ENCODE results near the gene PARM1. TPM values are rescaled to one million over a fixed set of nuclear protein-coding genes. Genes with fewer than 3 reads are reported as not detected.

The PARM1 gene, protein sequence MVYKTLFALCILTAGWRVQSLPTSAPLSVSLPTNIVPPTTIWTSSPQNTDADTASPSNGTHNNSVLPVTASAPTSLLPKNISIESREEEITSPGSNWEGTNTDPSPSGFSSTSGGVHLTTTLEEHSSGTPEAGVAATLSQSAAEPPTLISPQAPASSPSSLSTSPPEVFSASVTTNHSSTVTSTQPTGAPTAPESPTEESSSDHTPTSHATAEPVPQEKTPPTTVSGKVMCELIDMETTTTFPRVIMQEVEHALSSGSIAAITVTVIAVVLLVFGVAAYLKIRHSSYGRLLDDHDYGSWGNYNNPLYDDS
- total RNA-seq = 29.5 TPM

DNA sequence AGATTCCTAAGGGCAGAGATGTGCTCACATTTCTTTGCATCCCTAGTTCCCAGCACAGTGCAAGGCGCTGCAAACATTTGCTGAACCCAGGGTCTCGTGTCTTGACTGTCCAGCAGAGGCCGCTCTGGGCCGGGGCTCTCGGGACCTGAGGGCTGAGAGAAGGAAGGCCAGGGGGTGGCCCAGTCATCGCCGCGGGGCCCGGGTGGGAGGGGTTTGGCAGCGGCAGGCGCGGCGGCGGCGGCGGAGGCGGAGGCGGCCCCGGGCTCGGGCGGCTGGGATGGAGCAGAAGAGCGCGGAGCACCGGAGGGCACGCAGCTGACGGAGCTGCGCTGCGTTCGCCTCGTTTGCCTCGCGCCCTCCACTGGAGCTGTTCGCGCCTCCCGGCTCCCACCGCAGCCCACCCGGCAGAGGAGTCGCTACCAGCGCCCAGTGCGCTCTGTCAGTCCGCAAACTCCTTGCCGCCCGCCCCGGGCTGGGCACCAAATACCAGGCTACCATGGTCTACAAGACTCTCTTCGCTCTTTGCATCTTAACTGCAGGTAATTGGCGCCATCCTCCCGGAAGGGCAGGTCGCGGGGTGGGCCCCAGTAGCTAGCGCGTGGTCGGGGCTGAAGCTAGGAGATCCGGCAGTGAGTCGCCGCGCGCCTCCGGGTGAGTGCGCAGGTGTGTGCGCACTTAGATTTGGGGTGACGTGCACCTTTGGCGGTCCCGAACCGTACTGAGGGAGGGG is at the start of gene PARM1:
Gene PARM1, plus strand, starts transcription at position 285 of the 730 bp plus-strand sequence. Its CDS starts 212 bp downstream, at position 497.
- DNase-seq = peak; percentile 96

DNA sequence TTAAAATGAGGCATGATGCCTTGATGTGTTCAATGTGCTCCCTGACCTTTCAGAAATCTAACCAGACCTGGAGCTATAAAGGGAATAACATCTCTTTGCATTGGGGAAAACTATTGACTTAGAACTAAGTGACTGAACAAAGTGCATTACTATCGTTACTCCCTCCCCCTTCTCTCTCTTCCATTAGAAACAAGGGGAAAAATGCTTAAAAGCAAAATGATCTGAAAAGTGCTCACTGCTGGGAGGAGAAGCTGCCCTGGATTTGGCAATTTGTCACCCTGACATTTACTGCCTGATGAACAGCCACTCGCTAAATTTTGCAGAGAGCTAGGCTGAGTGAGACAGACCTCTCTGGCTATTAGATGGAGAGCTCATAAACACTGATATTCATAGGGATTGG is 48.6 kb upstream of the PARM1 start:
- DNase-seq = no peak

GRCh38 chr4:74886484-74886883 is 46.4 kb upstream of the PARM1 start:
- no peak for DNase-seq

DNA sequence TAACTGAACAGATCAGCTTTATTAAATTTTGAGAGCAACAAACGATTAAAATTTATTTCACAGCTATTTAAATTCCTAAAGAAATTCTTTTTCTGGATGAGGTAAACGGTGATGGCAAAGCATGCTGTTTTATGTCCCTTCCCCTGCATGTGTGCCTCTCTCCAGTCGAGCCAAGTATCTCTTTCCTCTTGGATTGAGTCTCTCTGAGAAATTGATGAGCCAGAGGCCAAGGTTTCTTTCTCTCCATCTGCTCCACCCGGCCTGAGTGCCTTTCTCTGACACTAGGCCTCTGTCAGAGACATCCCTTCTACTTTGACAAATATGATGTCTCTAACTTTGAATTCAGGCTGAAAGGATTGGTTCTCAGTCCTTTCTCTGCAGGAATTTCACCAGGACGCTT is 42.6 kb upstream of the PARM1 start:
- DNase-seq = peak; percentile 24

GRCh38 chr4:74891037-74891436 is 41.9 kb upstream of the PARM1 start:
- no peak for DNase-seq

DNA sequence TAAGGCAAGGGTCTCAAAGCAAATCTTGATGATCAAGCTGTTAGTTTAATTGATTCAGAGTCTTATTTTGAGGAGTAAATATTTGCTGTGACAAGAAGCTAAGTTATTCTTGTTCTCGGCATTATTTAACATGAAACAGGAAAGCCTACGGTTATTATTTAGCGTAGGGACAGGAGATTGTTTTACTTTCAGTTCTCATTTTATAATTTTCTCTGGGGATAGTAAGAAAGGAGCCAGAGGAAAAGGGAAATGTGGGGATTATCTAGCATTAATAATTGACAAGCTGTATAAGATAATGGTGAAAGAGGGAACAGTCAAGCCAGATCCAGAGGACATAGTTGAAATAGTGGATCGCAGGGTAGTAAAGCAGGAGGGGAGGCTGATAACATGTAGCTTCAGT is 39.7 kb upstream of the PARM1 start:
- no peak for DNase-seq

DNA sequence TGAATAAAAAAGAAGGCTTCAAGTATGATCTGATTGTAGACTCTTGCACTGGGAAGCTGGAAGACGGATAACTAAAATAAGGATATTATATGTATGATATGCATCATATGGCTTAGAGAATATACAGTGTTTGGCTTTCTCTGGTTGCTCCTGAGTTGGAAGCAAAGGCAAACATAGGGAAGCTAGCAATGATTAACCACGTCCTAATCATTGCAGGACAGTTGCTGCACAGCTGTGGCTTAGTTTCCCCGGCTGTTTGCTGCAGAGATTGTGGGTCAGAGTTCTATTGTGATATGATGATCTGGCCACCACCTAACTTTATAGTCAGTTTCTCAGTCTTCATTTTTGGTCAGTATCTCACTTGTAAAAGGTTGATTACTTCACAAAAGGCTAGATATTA is 36.3 kb upstream of the PARM1 start:
- DNase-seq = no peak

DNA sequence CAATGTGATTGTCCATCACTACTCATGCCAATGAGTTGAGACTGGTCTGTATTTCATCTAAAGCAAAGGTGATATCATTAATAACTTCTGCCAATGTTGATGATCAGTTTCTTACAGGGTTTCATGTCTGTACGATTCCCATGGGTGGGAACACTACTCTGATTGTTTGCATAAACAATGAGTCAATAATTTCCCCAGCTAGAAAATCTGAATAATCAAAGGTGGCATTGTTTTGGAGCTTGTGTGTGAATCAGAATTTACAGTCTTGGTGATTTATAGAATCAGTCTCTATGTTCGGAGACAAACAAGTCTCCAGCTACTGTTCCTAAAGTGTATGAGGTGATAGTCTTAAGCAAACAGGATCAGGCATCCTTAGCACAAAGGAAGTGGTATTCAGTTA is 35.5 kb upstream of the PARM1 start:
- no peak for DNase-seq

GRCh38 chr4:74900862-74901261 is 32.1 kb upstream of the PARM1 start:
- DNase-seq = no peak

- no peak for DNase-seq
Observed at GRCh38 chr4:74904509-74905065, 28.3 kb upstream of the PARM1 start.

- no peak for DNase-seq
Observed at GRCh38 chr4:74906771-74907170, 26.1 kb upstream of the PARM1 start.

DNA sequence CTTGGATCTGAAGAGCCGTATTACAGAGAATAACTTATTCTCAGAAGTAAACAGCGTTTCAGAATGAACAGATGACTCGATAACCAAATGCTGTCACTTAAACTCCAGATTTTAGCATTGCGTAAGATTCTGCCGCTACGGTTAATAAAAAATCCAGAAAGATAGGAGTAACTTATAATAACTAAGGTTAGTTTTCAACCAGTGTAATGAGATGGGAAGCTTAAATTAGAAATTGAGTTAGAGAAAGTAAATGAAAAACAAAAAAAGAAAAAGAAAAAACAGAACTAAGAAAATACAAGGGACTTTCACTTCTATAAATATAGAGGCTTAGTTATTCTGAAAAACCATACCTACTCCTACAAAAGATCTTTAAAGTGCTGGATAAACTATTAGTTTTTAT is 13.1 kb upstream of the PARM1 start:
- DNase-seq = no peak

- no peak for DNase-seq
Observed at GRCh38 chr4:74920704-74921103, 12.2 kb upstream of the PARM1 start.

GRCh38 chr4:74921490-74921889 is 11.4 kb upstream of the PARM1 start:
- no peak for DNase-seq

DNA sequence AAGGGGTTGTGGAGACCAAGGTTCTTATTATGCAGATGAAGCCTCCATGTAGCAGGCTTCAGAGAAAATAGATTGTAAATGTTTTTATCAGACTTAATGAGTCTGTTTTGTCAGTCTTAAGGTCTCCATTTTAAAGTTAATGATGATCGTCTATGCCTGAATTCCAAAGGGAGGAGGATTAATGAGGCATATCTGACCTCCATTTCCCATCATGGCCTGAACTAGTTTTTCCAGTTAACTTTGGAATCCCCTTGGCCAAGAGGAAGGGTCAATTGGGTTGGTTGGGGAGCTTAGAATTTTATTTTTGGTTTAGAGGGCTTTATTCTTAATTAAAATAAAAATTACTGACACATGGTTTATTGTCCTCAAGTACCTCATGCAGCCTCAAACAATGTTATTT is 6.9 kb upstream of the PARM1 start:
- DNase-seq = no peak

DNA sequence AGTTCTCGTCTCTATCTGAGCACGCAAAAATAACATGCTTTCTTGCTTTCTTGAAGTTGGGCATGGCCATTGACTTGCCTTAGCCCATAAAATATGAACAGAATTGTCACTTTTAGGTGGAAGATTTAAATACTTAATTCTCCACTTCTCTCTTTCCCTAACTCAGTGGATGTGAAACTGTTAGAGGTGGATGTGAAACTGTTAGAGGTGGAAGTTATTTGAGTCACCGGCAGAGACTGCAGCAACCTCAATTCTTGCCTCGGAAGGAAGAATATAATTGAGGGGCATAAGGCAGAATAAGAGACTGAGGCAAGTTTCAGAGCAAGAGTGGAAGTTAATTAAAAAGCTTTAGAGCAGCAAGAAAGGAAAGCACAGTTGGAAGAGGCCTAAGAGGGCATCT is 2.8 kb upstream of the PARM1 start:
- DNase-seq = no peak

DNA sequence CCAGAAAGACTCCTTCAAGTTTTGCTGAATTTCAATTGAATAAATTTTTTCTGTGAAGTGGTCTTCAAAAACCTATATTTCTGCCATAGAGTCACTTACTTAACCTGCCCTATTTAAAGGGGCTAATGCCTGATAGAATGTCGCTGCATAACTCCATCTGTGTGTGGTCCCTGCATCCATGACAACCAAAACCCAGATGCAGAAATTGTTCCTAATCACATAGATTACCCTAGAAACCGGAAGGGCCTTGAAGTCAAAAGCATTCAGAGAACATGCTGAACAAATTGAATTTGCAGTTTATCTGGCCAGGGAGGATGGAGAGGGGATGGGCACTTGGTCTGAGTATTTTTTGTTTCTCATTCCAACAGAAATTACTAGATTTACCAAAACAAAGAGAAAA is 1.5 kb upstream of the PARM1 start:
- DNase-seq = no peak

GRCh38 chr4:74932010-74932409 is 906 bp upstream of the PARM1 start:
- no peak for DNase-seq

DNA sequence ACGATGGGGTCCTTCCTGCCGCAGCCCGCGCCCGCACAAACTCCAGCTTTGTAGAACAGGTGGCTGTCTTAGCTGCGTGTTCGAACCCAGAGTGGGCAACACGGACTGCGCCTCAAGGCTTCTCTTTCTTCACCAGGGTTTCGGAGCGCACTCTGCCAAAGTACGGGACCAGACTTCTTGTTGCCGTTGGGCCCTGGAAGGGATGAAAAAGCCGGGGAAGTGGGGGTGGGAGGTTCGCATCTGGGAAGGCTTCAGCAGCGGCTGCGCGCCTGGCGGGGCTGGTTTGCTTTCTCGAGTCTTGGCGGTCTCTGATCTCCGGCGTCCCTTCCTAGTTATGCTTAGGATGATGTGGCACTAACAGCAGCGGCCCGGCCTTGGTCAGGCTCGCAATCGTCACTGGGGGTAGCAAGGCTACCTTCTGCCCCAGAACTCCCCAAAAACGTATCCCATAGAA is 673 bp downstream of the PARM1 start:
- DNase-seq = peak; percentile 43

DNA sequence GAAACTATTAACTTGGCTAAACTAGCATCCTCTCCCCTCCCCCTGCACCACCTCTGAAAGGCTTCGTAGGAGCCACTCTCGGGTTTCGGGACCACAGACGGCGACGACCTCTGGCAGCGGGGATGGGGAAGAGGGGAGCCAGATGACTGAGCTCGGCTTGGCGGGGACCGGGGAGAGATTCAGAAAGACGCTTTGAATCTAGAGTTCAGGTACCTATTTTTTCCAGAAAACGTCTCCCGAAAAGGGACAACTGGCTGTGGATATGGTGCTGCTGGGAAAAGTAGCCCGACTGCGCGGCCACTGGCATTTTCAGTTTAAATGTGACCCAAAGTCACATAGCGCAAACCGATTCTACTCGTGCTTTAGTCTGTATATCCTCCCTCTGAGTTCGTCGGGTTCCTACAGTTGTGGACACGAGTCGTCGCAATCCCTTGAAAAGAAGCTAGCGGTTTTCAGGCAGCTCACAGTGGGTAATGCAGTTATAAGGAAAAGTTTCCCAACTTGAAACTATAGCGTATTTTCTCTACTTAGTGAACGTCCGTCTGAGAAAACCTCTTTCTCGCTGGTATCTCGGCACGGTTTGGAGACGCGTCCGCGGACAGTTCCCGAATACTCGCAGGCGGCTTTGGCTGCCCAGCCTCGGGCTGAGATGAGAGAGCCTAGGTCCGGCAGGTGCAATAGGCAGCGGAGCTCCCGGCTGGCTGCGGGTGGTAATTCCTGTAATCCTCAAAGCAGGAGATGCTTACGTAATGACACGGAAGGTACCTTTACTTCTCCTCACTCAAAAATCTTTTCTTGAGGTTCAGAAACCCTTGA is 1.3 kb downstream of the PARM1 start:
- peak; percentile 71 for DNase-seq

DNA sequence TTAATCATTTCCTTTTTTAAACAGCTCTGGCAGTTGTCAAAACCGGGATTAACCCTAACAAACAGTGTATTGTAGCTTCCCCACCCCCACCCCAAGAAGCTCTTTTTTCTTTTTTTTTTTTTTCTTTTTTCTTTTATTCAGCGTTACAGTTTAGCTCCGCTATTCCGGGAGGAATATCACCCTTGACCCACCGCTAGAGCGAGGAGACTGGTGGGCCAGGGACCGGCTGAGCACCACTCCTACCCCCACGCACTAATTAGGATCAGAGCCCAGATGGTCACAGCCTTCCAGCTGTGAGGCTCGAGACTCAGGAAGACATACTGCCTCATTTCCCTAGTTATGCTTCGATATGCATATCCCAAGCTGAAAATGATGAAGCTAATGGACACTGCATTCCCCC is 2.0 kb downstream of the PARM1 start:
- DNase-seq = peak; percentile 63

- no peak for DNase-seq
Observed at GRCh38 chr4:74941123-74941522, 8.2 kb downstream of the PARM1 start.

All from tongue (tissue), 2 donors.